Lower leg skin (tissue), 3 donors: ENCODE measurements around the gene ST6GAL1.

Source experiments
- POLR2A ChIP-seq, 2 donors: fragments of 450-650 bp; IDR thresholded peaks; one replicate each; pipeline ENCODE4 v1.6.1; 2016 to 2017; ENCODE audit warnings: antibody characterized with exemption in 2 of 2, mild to moderate bottlenecking in 1 of 2, moderate library complexity in 1 of 2
- TF ChIP-seq, protein P1 (sequence below), 3 donors: fragments of 450-650 bp; IDR thresholded peaks; one replicate each; pipeline ENCODE4 v1.5.1; 2016; ENCODE audit warnings: antibody characterized with exemption in 3 of 3, mild to moderate bottlenecking in 3 of 3, moderate library complexity in 2 of 3

DNA sequence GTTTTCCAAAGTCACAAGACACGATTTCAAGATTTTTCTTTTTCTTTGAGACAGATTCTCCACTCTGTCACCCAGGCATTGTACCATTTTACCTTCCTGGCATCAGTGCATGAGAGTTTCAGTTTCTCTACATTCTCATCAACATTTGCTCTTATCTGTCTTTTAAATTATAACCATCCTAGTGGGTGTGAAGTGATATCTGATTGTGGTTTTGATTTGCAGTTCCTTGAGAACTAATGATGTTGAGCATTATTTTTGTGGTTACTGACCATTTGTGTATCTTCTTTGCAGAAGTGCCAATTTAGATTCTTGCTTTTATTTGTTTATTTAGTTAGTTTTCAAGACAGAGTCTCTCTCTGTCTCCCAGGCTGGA lies 46.7 kb upstream of the ST6GAL1 start:
- TF ChIP-seq POLR2A (IDR thresholded peaks at IDR 0.05): no peak
- TF ChIP-seq, protein P1, sequence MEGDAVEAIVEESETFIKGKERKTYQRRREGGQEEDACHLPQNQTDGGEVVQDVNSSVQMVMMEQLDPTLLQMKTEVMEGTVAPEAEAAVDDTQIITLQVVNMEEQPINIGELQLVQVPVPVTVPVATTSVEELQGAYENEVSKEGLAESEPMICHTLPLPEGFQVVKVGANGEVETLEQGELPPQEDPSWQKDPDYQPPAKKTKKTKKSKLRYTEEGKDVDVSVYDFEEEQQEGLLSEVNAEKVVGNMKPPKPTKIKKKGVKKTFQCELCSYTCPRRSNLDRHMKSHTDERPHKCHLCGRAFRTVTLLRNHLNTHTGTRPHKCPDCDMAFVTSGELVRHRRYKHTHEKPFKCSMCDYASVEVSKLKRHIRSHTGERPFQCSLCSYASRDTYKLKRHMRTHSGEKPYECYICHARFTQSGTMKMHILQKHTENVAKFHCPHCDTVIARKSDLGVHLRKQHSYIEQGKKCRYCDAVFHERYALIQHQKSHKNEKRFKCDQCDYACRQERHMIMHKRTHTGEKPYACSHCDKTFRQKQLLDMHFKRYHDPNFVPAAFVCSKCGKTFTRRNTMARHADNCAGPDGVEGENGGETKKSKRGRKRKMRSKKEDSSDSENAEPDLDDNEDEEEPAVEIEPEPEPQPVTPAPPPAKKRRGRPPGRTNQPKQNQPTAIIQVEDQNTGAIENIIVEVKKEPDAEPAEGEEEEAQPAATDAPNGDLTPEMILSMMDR (IDR thresholded peaks at IDR 0.05): no peak
